ENCODE results near the gene KLF13.

GRCh38 chr15:31373970-31374369 is 47.3 kb downstream of the KLF13 start:
- no peak for TF ChIP-seq CTCF (IDR thresholded peaks at IDR 0.05; ENCODE audit: low read depth, low read length)
- no peak for TF ChIP-seq POLR2A (IDR thresholded peaks at IDR 0.05; ENCODE audit: extremely low read depth, insufficient read length)
- no peak for TF ChIP-seq MAX (IDR thresholded peaks at IDR 0.05; ENCODE audit: low read depth, low read length)
- TF ChIP-seq MYC (IDR thresholded peaks at IDR 0.05; ENCODE audit: low read depth, low read length) = no peak
